ENCODE measurements around the gene AGAP5.
"Not testable (repeated sequence)": the region's sequence is repeated elsewhere in the genome, so short reads cannot be mapped to it uniquely, and the experiment has no call there.

AGAP5 gene

DNA sequence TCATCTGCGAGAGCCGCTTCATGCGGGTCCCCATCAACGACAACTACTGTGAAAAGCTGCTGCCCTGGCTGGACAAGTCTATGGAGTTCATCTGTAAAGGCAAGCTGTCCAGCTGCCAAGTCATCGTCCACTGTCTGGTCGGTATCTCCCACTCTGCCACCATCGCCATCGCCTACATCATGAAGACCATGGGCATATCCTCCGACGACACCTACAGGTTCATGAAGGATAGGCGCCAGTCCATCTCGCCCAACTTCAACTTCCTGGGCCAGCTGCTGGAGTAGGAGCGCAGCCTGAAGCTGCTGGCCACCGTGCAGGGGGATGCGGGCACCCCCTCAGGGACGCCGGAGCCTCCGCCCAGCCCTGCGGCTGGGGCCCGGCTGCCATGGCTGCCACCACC, 34.5 kb upstream of the AGAP5 start:
- Histone ChIP-seq H3K9ac (ENCODE audit: low read depth, low read length) (no peak overlapping the region), H3K4me1 (ENCODE audit: control insufficient read depth, insufficient read depth, low read length) (no peaks in the 10 kb centered on the region), H3K9me3 (ENCODE audit: control insufficient read depth, insufficient read depth, low read length) (no peaks in the 10 kb centered on the region), H3K27ac (ENCODE audit: low read depth, low read length) (no peak overlapping the region), H3K27me3 (ENCODE audit: control insufficient read depth, insufficient read depth, low read length) (no peaks in the 10 kb centered on the region), H3K4me3 (ENCODE audit: low read depth, low read length) (no peak overlapping the region), H3K36me3 (ENCODE audit: control insufficient read depth, insufficient read depth, low read length) (peaks cover 22% of the 10 kb centered on the region)

DNA sequence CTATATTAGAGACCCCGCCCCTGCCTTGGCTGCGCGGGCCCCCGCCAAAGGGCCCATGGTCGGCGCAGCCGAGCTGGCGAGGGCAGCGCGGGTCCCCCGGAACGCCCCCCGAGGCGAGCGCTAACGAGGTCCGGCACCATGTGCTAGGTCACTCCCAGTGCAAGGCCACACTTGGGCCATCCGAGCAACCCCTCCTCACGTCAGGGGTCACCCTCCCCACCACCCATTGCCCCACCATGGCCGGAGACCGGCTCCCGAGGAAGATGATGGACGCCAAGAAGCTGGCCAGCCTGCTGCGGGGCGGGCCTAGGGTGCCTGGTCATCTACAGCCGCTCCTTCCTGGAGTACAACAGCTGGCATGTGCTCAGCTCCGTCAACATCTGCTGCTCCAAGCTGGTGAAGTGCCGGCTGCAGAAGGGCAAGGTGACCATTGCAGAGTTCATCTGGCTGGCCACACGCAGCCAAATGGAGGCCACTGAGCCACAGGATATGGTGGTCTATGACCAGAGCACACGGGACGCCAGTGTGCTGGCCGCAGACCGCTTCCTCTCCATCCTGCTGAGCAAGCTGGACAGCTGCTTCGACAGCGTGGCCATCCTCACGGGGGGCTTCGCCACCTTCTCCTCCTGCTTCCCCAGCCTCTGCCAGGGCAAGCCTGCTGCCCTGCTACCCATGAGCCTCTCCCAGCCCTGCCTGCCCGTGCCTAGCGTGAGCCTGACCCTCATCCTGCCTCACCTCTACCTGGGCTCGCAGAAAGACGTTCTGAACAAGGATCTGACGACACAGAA, 33.9 kb upstream of the AGAP5 start:
- Histone ChIP-seq H3K36me3 (ENCODE audit: control insufficient read depth, insufficient read depth, low read length) (peaks cover 26% of the 10 kb centered on the region), H3K4me1 (ENCODE audit: control insufficient read depth, insufficient read depth, low read length) (no peaks in the 10 kb centered on the region), H3K4me3 (ENCODE audit: low read depth, low read length) (no peak overlapping the region)

GRCh38 chr10:73730153-73730906, 32.4 kb upstream of the AGAP5 start:
- H3K27ac ChIP-seq (ENCODE audit: low read depth, low read length): peak overlapping the region; percentile 83
- H3K27me3 ChIP-seq (ENCODE audit: control insufficient read depth, insufficient read depth, low read length): no peaks in the 10 kb centered on the region
- H3K4me3 ChIP-seq (ENCODE audit: low read depth, low read length): peak overlapping the region; percentile 88
- H3K9me3 ChIP-seq (ENCODE audit: control insufficient read depth, insufficient read depth, low read length): no peaks in the 10 kb centered on the region
- peak overlapping the region; percentile 87 for H3K9ac ChIP-seq (ENCODE audit: low read depth, low read length)
- H3K4me1 ChIP-seq (ENCODE audit: control insufficient read depth, insufficient read depth, low read length): no peaks in the 10 kb centered on the region
- peaks cover 40% of the 10 kb centered on the region for H3K36me3 ChIP-seq (ENCODE audit: control insufficient read depth, insufficient read depth, low read length)

More for the DNA sequence above, 33.9 kb upstream of the AGAP5 start:
- Histone ChIP-seq H3K9ac (ENCODE audit: low read depth, low read length) (no peak overlapping the region), H3K27ac (ENCODE audit: low read depth, low read length) (no peak overlapping the region), H3K9me3 (ENCODE audit: control insufficient read depth, insufficient read depth, low read length) (no peaks in the 10 kb centered on the region), H3K27me3 (ENCODE audit: control insufficient read depth, insufficient read depth, low read length) (no peaks in the 10 kb centered on the region)

- Histone ChIP-seq H3K27ac (ENCODE audit: low read depth, low read length) (peak overlapping the region; percentile 83), H3K9ac (ENCODE audit: low read depth, low read length) (peak overlapping the region; percentile 87), H3K36me3 (ENCODE audit: control insufficient read depth, insufficient read depth, low read length) (peaks cover 45% of the 10 kb centered on the region), H3K4me3 (ENCODE audit: low read depth, low read length) (peak overlapping the region; percentile 88)
- not testable (repeated sequence) for H3K9me3 ChIP-seq (ENCODE audit: control insufficient read depth, insufficient read depth, low read length); H3K4me1 ChIP-seq (ENCODE audit: control insufficient read depth, insufficient read depth, low read length); H3K27me3 ChIP-seq (ENCODE audit: control insufficient read depth, insufficient read depth, low read length)
Measured at GRCh38 chr10:73729781-73730152, 31.9 kb upstream of the AGAP5 start.

GRCh38 chr10:73723516-73723915, 25.6 kb upstream of the AGAP5 start:
- no peaks in the 10 kb centered on the region for H3K27me3 ChIP-seq (ENCODE audit: control insufficient read depth, insufficient read depth, low read length)
- H3K9me3 ChIP-seq (ENCODE audit: control insufficient read depth, insufficient read depth, low read length): no peaks in the 10 kb centered on the region
- H3K36me3 ChIP-seq (ENCODE audit: control insufficient read depth, insufficient read depth, low read length): peaks cover 87% of the 10 kb centered on the region
- no peak overlapping the region for H3K4me3 ChIP-seq (ENCODE audit: low read depth, low read length)
- no peak overlapping the region for H3K27ac ChIP-seq (ENCODE audit: low read depth, low read length)
- no peaks in the 10 kb centered on the region for H3K4me1 ChIP-seq (ENCODE audit: control insufficient read depth, insufficient read depth, low read length)
- H3K9ac ChIP-seq (ENCODE audit: low read depth, low read length): no peak overlapping the region

DNA sequence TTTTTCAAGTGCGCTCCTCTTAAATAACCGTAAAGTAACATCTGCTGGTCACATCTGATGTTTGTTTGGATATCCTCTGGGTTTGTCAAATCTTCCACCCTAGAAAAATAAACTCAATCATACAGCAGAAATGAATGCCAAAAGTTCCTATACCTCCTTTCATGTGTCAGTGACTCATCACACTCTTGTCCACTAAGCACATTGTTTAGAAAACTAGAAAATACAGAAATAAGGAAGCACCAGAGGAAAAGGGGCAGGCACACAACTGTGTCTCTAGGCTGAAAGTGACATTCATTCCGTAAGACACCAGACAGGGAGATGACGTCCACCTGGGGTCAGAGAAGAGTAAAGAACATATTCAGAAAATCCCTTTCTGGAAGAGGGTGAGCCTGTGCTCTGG, 22.7 kb upstream of the AGAP5 start:
- H3K4me3 ChIP-seq (ENCODE audit: low read depth, low read length); H3K27me3 ChIP-seq (ENCODE audit: control insufficient read depth, insufficient read depth, low read length); H3K4me1 ChIP-seq (ENCODE audit: control insufficient read depth, insufficient read depth, low read length); H3K9me3 ChIP-seq (ENCODE audit: control insufficient read depth, insufficient read depth, low read length); H3K27ac ChIP-seq (ENCODE audit: low read depth, low read length); H3K9ac ChIP-seq (ENCODE audit: low read depth, low read length): not testable (repeated sequence)
- peaks cover 89% of the 10 kb centered on the region for H3K36me3 ChIP-seq (ENCODE audit: control insufficient read depth, insufficient read depth, low read length)

DNA sequence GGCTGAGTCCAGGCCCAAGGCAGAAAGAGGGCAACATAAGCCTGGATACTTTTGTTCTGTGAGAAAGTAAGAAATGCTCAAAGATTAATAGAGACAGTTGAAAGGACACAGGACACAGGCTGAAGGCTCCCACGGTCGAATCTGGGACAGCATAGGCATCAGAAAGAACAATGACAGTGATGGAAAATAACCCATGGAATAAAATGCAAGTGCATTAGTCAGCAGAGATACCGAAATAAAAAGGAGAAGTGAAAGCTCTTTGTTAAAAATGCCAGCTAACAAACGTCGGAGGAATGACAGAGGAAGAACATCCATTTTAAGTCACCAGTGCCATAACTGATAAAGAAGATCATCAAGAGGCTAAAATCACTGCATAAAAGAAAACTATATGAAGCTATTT, 19.6 kb upstream of the AGAP5 start:
- Histone ChIP-seq H3K9ac (ENCODE audit: low read depth, low read length) (no peak overlapping the region), H3K36me3 (ENCODE audit: control insufficient read depth, insufficient read depth, low read length) (peaks cover 67% of the 10 kb centered on the region), H3K27ac (ENCODE audit: low read depth, low read length) (no peak overlapping the region)

GRCh38 chr10:73716251-73716650, 18.3 kb upstream of the AGAP5 start:
- Histone ChIP-seq H3K27me3 (ENCODE audit: control insufficient read depth, insufficient read depth, low read length) (no peaks in the 10 kb centered on the region), H3K27ac (ENCODE audit: low read depth, low read length) (no peak overlapping the region), H3K4me1 (ENCODE audit: control insufficient read depth, insufficient read depth, low read length) (no peaks in the 10 kb centered on the region), H3K4me3 (ENCODE audit: low read depth, low read length) (no peak overlapping the region), H3K9me3 (ENCODE audit: control insufficient read depth, insufficient read depth, low read length) (no peaks in the 10 kb centered on the region), H3K36me3 (ENCODE audit: control insufficient read depth, insufficient read depth, low read length) (peaks cover 58% of the 10 kb centered on the region), H3K9ac (ENCODE audit: low read depth, low read length) (no peak overlapping the region)

More for the DNA sequence above, 19.6 kb upstream of the AGAP5 start:
- H3K27me3 ChIP-seq (ENCODE audit: control insufficient read depth, insufficient read depth, low read length): no peaks in the 10 kb centered on the region
- no peaks in the 10 kb centered on the region for H3K4me1 ChIP-seq (ENCODE audit: control insufficient read depth, insufficient read depth, low read length)
- H3K9me3 ChIP-seq (ENCODE audit: control insufficient read depth, insufficient read depth, low read length): no peaks in the 10 kb centered on the region
- no peak overlapping the region for H3K4me3 ChIP-seq (ENCODE audit: low read depth, low read length)

DNA sequence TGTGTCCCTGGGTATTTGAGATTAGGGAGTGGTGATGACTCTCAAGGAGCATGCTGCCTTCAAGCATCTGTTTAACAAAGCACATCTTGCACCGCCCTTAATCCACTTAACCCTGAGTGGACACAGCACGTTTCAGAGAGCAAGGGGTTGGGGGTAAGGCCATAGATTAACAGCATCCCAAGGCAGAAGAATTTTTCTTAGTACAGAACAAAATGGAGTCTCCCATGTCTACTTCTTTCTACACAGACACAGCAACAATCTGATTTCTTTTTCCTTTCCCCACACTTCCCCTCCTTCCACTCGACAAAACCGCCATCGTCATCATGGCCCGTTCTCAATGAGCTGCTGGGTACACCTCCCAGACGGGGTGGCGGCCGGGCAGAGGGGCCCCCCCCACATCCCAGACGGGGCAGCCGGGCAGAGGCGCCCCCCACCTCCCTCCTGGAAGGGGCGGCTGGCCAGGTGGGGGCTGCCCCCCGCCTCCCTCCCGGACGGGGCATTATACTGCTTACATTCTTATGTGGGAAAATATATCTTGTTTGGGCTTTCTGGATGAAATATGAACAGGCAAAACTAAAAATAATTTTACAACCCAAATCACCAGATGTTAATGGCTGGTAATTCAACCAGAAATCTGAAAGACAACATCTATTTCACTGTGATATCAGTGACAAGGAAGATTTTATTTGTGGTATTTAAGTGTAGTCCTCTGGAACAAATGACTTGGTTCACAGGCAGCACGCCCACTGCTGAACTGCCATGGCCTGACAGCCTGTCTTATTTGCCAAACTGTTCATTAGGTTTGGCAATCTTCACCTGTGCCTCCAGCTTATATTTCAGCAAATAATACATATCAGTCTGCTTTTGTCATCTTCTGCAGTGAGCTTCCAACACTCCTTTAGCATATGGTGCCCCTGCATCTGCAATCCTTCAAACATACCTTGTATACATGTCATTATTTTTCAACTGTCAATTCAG, 17.6 kb upstream of the AGAP5 start:
- not testable (repeated sequence) for H3K4me3 ChIP-seq (ENCODE audit: low read depth, low read length); H3K27ac ChIP-seq (ENCODE audit: low read depth, low read length); H3K4me1 ChIP-seq (ENCODE audit: control insufficient read depth, insufficient read depth, low read length); H3K9me3 ChIP-seq (ENCODE audit: control insufficient read depth, insufficient read depth, low read length); H3K27me3 ChIP-seq (ENCODE audit: control insufficient read depth, insufficient read depth, low read length); H3K9ac ChIP-seq (ENCODE audit: low read depth, low read length)
- peaks cover 50% of the 10 kb centered on the region for H3K36me3 ChIP-seq (ENCODE audit: control insufficient read depth, insufficient read depth, low read length)

DNA sequence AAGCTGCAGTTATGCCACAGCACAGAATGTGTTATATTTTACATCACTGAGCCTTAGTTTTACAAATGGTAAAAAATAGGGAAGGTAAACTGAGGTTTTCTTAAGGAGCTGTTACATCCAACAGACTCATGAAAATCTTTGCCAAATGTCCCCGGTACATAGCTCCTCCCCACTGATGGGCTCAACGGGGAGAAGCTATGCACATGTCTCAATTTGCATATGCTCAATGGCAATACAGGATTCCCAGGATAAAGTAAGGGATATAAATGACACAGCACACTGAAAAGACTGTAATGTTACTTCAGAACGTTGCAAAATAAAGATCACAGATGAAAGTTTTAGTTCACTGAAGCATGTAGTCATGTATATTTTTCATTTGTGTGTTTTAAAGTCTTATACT, 16.6 kb upstream of the AGAP5 start:
- not testable (repeated sequence) for H3K9ac ChIP-seq (ENCODE audit: low read depth, low read length)

More for the DNA sequence above, 16.6 kb upstream of the AGAP5 start:
- H3K4me3 ChIP-seq (ENCODE audit: low read depth, low read length); H3K4me1 ChIP-seq (ENCODE audit: control insufficient read depth, insufficient read depth, low read length); H3K9me3 ChIP-seq (ENCODE audit: control insufficient read depth, insufficient read depth, low read length); H3K27me3 ChIP-seq (ENCODE audit: control insufficient read depth, insufficient read depth, low read length); H3K27ac ChIP-seq (ENCODE audit: low read depth, low read length): not testable (repeated sequence)
- H3K36me3 ChIP-seq (ENCODE audit: control insufficient read depth, insufficient read depth, low read length): peaks cover 40% of the 10 kb centered on the region

All from HUES48 (cell line).